Gastrocnemius medialis (tissue), 4 donors: ENCODE results near the gene NTN1. TPM values are rescaled to one million over a fixed set of nuclear protein-coding genes. Genes with fewer than 3 reads are reported as not detected.

Experiments used
- ATAC-seq, 2 donors: fragments of 150-250 bp; one replicate each; pipeline ENCODE4 v1.9.1; 2016
- DNase-seq, 2 donors: peaks; one replicate each; pipeline ENCODE4 v3.0.0-alpha.2; 2019
- H3K27ac ChIP-seq, 4 donors: fragments of 200-600 bp; sonication (generic); 1 replicate in 1 of 4; 2 replicates in 3 of 4; pipeline ENCODE4 v1.5.1; 2016 to 2018; ENCODE audit warnings: mild to moderate bottlenecking in 2 of 4, moderate library complexity in 1 of 4
- H3K27me3 ChIP-seq, 3 donors: fragments of 200-600 bp; sonication (generic) in 2 of 3; 1 replicate in 1 of 3; 2 replicates in 2 of 3; pipeline versions ENCODE4 v1.5.1 to v1.6.0; 2016 to 2019; ENCODE audit warnings: mild to moderate bottlenecking in 1 of 3, moderate library complexity in 1 of 3
- H3K36me3 ChIP-seq, 2 donors: fragments of 200-600 bp; sonication (generic) in 1 of 2; one replicate each; pipeline ENCODE4 v1.5.1; 2017 to 2018
- H3K4me1 ChIP-seq, 2 donors: fragments of 200-600 bp; sonication (generic) in 1 of 2; one replicate each; pipeline ENCODE4 v1.5.1; 2016 to 2017; ENCODE audit warnings: mild to moderate bottlenecking in 2 of 2
- H3K4me3 ChIP-seq, 4 donors: fragments of 200-600 bp; sonication (generic) in 3 of 4; 1 replicate in 1 of 4; 2 replicates in 3 of 4; pipeline ENCODE4 v1.5.1; 2016 to 2019; ENCODE audit warnings: mild to moderate bottlenecking in 2 of 4
- H3K9me3 ChIP-seq, 3 donors: fragments of 200-600 bp; sonication (generic) in 2 of 3; 1 replicate in 1 of 3; 2 replicates in 2 of 3; pipeline ENCODE4 v1.5.1; 2016 to 2019
- POLR2A ChIP-seq, 2 donors: fragments of 450-650 bp; IDR thresholded peaks; one replicate each; pipeline ENCODE4 v1.6.1; 2017; ENCODE audit warnings: antibody characterized with exemption in 2 of 2, mild to moderate bottlenecking in 2 of 2, moderate library complexity in 2 of 2
- in situ Hi-C, 4 donors: fragments of 200-750 bp; cut with MboI; loops; one replicate each; pipeline versions ENCODE4 v1.15.0 to v1.8.0; 2017; ENCODE audit warnings: low sequenced_read_pairs in 4 of 4
- intact Hi-C: fragments of 100-400 bp; cut with DNase I; formaldehyde crosslinking; loops from one replicate; pipeline ENCODE4 v1.15.1; 2023; ENCODE audit warnings: low total_unique reads
- total RNA-seq, 4 donors: library from RNA; depleted of rRNA; stranded (reverse); fragments of >200 nt; gene quantifications; one replicate each; pipeline versions ENCODE4 v1.1.0 to v1.2.3, GENCODE V29; 2016
- TF ChIP-seq, protein P1 (sequence below), 5 experiments: fragments of 450-650 bp in 3 of 5; fragments of 200-600 bp in 2 of 5; sonication (generic) in 2 of 5; IDR thresholded peaks in 4 of 5; conservative IDR thresholded peaks in 1 of 5; 1 replicate in 4 of 5; 2 replicates in 1 of 5; pipeline ENCODE4 v1.5.1; 2016 to 2019; ENCODE audit warnings: antibody characterized with exemption in 5 of 5, mild to moderate bottlenecking in 3 of 5, moderate library complexity in 3 of 5

NTN1 gene
- total RNA-seq, 4 donors from 2014 or later = 0.76 to 4.1 (median 1.2) TPM

- TF ChIP-seq, protein P1, sequence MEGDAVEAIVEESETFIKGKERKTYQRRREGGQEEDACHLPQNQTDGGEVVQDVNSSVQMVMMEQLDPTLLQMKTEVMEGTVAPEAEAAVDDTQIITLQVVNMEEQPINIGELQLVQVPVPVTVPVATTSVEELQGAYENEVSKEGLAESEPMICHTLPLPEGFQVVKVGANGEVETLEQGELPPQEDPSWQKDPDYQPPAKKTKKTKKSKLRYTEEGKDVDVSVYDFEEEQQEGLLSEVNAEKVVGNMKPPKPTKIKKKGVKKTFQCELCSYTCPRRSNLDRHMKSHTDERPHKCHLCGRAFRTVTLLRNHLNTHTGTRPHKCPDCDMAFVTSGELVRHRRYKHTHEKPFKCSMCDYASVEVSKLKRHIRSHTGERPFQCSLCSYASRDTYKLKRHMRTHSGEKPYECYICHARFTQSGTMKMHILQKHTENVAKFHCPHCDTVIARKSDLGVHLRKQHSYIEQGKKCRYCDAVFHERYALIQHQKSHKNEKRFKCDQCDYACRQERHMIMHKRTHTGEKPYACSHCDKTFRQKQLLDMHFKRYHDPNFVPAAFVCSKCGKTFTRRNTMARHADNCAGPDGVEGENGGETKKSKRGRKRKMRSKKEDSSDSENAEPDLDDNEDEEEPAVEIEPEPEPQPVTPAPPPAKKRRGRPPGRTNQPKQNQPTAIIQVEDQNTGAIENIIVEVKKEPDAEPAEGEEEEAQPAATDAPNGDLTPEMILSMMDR (IDR thresholded peaks at IDR 0.05 in 4 of 5, conservative IDR thresholded peaks at IDR 0.05 in 1 of 5) = no peak
- TF ChIP-seq POLR2A (IDR thresholded peaks at IDR 0.05) = no peak
- peaks cover 0 to 2% (median 0%) of the 10 kb centered on the region in 3 donors for H3K27me3 ChIP-seq
- H3K9me3 ChIP-seq = no peaks in the 10 kb centered on the region
- H3K4me1 ChIP-seq = no peaks in the 10 kb centered on the region
- intact Hi-C loops = loop anchor here (10.0 kb wide), 1 partner anchor 52 kb away; no protein-coding TSS in a partner anchor
- H3K36me3 ChIP-seq = no peaks in the 10 kb centered on the region
- no peak for DNase-seq
- no peak for ATAC-seq
- H3K4me3 ChIP-seq = no peak overlapping the region
- in situ Hi-C loops = no loop called here
- no peak overlapping the region for H3K27ac ChIP-seq
Measured at GRCh38 chr17:9166788-9167187, 145.5 kb downstream of the NTN1 start.

DNA sequence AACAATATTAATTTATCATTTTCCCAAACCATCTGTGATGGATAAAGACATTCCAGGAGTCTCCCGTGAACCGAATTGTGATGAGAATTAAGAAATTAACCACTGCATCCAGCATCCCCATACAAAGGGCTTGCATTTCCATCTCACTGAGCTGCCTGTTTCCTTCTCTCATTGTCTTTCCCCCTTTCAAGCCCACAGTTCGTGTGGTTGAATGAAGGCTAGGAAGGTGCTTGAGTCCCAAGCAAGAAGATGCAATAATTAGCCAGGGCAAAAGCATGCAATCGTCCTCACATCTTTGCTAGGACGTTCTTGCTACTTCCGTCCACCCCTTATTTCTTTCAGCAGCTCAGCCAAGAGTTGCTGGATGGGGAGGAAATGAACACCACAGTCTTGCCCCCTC lies 146.1 kb downstream of the NTN1 start:
- in situ Hi-C loops (no loop called here), intact Hi-C loops (loop anchor here (10.0 kb wide), 1 partner anchor 53 kb away; no protein-coding TSS in a partner anchor)
- DNase-seq = no peak
- Histone ChIP-seq H3K4me1 (no peaks in the 10 kb centered on the region), H3K9me3 (no peaks in the 10 kb centered on the region), H3K27me3 (peaks cover 0 to 2% (median 0%) of the 10 kb centered on the region in 3 donors), H3K4me3 (no peak overlapping the region), H3K27ac (no peak overlapping the region), H3K36me3 (no peaks in the 10 kb centered on the region)
- ATAC-seq = no peak
- no peak for TF ChIP-seq POLR2A (IDR thresholded peaks at IDR 0.05)
- TF ChIP-seq, protein P1 (IDR thresholded peaks at IDR 0.05 in 4 of 5, conservative IDR thresholded peaks at IDR 0.05 in 1 of 5) = no peak

DNA sequence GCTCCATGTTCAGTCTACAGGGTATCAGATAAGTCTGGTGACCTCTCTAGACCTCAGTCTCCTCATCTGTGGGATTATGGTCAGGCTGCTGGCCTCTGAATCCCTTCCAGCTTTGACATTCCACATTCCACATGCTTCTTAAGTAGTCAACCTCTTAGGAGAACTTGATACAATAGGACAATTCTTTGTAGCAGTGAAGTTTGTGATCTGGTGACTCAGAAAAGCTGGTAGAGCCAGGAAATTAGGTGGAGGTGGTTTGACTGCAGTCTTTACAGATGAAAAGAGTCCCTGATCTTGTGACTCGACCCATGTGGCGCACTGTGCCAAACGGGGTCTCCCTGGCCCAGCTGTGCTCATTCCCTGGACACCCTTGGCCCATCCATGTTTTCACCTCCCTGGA lies 147.8 kb downstream of the NTN1 start:
- in situ Hi-C loops = no loop called here
- H3K4me1 ChIP-seq = no peaks in the 10 kb centered on the region
- ATAC-seq (no peak), DNase-seq (no peak)
- no peaks in the 10 kb centered on the region for H3K9me3 ChIP-seq
- TF ChIP-seq, protein P1 (IDR thresholded peaks at IDR 0.05 in 4 of 5, conservative IDR thresholded peaks at IDR 0.05 in 1 of 5) = no peak
- TF ChIP-seq POLR2A (IDR thresholded peaks at IDR 0.05) = no peak
- H3K27me3 ChIP-seq = peaks cover 0 to 2% (median 0%) of the 10 kb centered on the region in 3 donors
- no peaks in the 10 kb centered on the region for H3K36me3 ChIP-seq
- intact Hi-C loops = loop anchor here (10.0 kb wide), 1 partner anchor 54 kb away; no protein-coding TSS in a partner anchor
- no peak overlapping the region for H3K4me3 ChIP-seq
- H3K27ac ChIP-seq = no peak overlapping the region

DNA sequence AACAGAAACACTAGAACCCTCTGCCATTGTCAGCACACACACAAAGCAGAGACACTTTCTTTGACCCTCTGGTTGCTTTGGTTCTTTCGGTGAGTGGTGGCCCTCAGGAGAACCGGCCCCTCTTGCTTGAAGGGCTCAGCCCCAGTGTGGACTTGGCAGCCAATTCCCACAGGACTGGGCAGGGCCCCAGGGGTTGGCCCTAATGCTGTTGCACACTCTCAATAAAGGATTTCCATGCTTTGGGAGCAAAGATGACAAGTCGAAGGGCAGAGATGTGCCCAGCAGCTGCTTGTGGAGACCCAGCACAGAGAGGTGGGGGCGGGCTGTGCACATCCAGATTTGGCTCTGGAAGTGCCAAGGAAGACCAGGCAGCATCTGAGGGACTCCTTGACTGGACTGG lies 149.0 kb downstream of the NTN1 start:
- Histone ChIP-seq H3K36me3 (no peaks in the 10 kb centered on the region), H3K27ac (no peak overlapping the region), H3K4me3 (no peak overlapping the region), H3K27me3 (peaks cover 0 to 2% (median 0%) of the 10 kb centered on the region in 3 donors), H3K9me3 (no peaks in the 10 kb centered on the region), H3K4me1 (no peaks in the 10 kb centered on the region)
- in situ Hi-C loops = no loop called here
- DNase-seq (no peak), ATAC-seq (no peak)
- intact Hi-C loops = no loop called here
- TF ChIP-seq POLR2A (IDR thresholded peaks at IDR 0.05) = no peak
- TF ChIP-seq, protein P1 (IDR thresholded peaks at IDR 0.05 in 4 of 5, conservative IDR thresholded peaks at IDR 0.05 in 1 of 5) = no peak

- TF ChIP-seq, protein P1 (IDR thresholded peaks at IDR 0.05 in 4 of 5, conservative IDR thresholded peaks at IDR 0.05 in 1 of 5) = no peak
- TF ChIP-seq POLR2A (IDR thresholded peaks at IDR 0.05) = no peak
- ATAC-seq (no peak), DNase-seq (no peak)
- peaks cover 0 to 2% (median 0%) of the 10 kb centered on the region in 3 donors for H3K27me3 ChIP-seq
- intact Hi-C loops (no loop called here), in situ Hi-C loops (no loop called here)
- H3K9me3 ChIP-seq = no peaks in the 10 kb centered on the region
- H3K4me3 ChIP-seq = no peak overlapping the region
- no peaks in the 10 kb centered on the region for H3K4me1 ChIP-seq
- H3K36me3 ChIP-seq = no peaks in the 10 kb centered on the region
- H3K27ac ChIP-seq = no peak overlapping the region
Measured at GRCh38 chr17:9170853-9171252, 149.5 kb downstream of the NTN1 start.
